Endothelial cell of umbilical vein (primary cell): ENCODE data around the gene MISP. TPM values are rescaled to one million over a fixed set of nuclear protein-coding genes. Genes with fewer than 3 reads are reported as not detected.

Source experiments
- BruUV-seq: library from RNA; stranded (reverse); fragments of 400-500 nt; replicated peaks from 2 replicates; lab custom pipeline; 2021; lab: Mats Ljungman, UMichigan
- CTCF ChIA-PET: fragments of 300-600, 350-600 bp; sonication (Branson Sonifier 250); formaldehyde crosslinking; loops from one replicate; lab custom pipeline; 2021; ENCODE audit warnings: antibody characterized with exemption, inconsistent platforms; lab: Charles Lee
- POLR2A ChIA-PET: fragments of 300-600, 350-600 bp; sonication (Branson Sonifier 250); formaldehyde crosslinking; loops from one replicate; lab custom pipeline; 2021; ENCODE audit warnings: antibody characterized with exemption, inconsistent platforms; lab: Charles Lee
- DNase-seq: peaks from one replicate; pipeline ENCODE4 v3.0.0-alpha.2; 2011; ENCODE audit warnings: low read depth, low spot score
- FAIRE-seq: peaks from 2 replicates; lab custom pipeline; 2011; peaks lifted over from hg19 to GRCh38; lab: Jason Lieb, UNC
- H2AFZ ChIP-seq: 2 replicates; pipeline ENCODE4 v1.6.0; 2012; ENCODE audit warnings: low read depth, low read length, control low read depth, inconsistent platforms
- H3K27ac ChIP-seq: 2 replicates; pipeline ENCODE4 v1.5.1; 2011; ENCODE audit warnings: low read depth, mild to moderate bottlenecking, control low read depth, low read length, moderate library complexity; ENCODE audit not compliant: insufficient read depth
- H3K27me3 ChIP-seq, 2 experiments: 2 replicates each; pipeline versions ENCODE4 v1.6.0 to v1.6.1; 2011; ENCODE audit warnings: low read length in 2 of 2, mixed read lengths in 1 of 2; ENCODE audit not compliant: control insufficient read depth in 2 of 2, insufficient read depth in 2 of 2
- H3K36me3 ChIP-seq, 2 experiments: 2 replicates in 1 of 2; 3 replicates in 1 of 2; pipeline ENCODE4 v1.5.1; 2011; ENCODE audit warnings: low read length in 2 of 2, mild to moderate bottlenecking in 1 of 2, moderate library complexity in 1 of 2; ENCODE audit not compliant: control insufficient read depth in 2 of 2, insufficient read depth in 2 of 2; ENCODE audit errors: extremely low read depth in 1 of 2
- H3K4me1 ChIP-seq: 3 replicates; pipeline ENCODE4 v1.5.1; 2011; ENCODE audit warnings: mild to moderate bottlenecking, low read length; ENCODE audit not compliant: control insufficient read depth, insufficient read depth; ENCODE audit errors: extremely low read depth
- H3K4me2 ChIP-seq: 2 replicates; pipeline ENCODE4 v1.6.1; 2011; ENCODE audit warnings: low read length, control low read depth, mixed read lengths; ENCODE audit not compliant: insufficient read depth
- H3K4me3 ChIP-seq, 3 experiments: fragments of 200-600 bp in 1 of 3; sonication (generic), shearing (Covaris generic) in 1 of 3; replicated peaks in 1 of 3; 2 replicates each; pipeline ENCODE4 v1.5.1; 2011 to 2016; ENCODE audit warnings: control low read depth in 3 of 3, low read length in 3 of 3, mild to moderate bottlenecking in 2 of 3, inconsistent platforms in 1 of 3, low read depth in 1 of 3, moderate library complexity in 1 of 3; ENCODE audit not compliant: insufficient read depth in 1 of 3
- H3K79me2 ChIP-seq: 2 replicates; pipeline ENCODE4 v1.6.0; 2012; ENCODE audit warnings: low read length, inconsistent platforms; ENCODE audit not compliant: control insufficient read depth, insufficient read depth
- H3K9ac ChIP-seq: replicated peaks from 2 replicates; pipeline ENCODE3; 2011; ENCODE audit warnings: low read length, control low read depth; ENCODE audit not compliant: insufficient read depth; ENCODE audit errors: extremely low read depth
- H3K9me1 ChIP-seq: replicated peaks from 3 replicates; pipeline ENCODE4 v1.6.0; 2011; ENCODE audit warnings: mild to moderate bottlenecking, low read length; ENCODE audit not compliant: control insufficient read depth, insufficient read depth; ENCODE audit errors: extremely low read depth
- H3K9me3 ChIP-seq: replicated peaks from 2 replicates; pipeline ENCODE4 v1.5.1; 2012; ENCODE audit warnings: low read length, inconsistent platforms; ENCODE audit not compliant: control insufficient read depth, insufficient read depth
- H4K20me1 ChIP-seq: replicated peaks from 2 replicates; pipeline ENCODE3; 2011; ENCODE audit warnings: mild to moderate bottlenecking, low read length; ENCODE audit not compliant: control insufficient read depth, insufficient read depth; ENCODE audit errors: extremely low read depth
- EZH2 ChIP-seq: IDR thresholded peaks from 2 replicates; pipeline ENCODE4 v1.6.1; 2012; ENCODE audit warnings: borderline replicate concordance, low read depth, mild to moderate bottlenecking, moderate library complexity, low read length, inconsistent platforms; ENCODE audit not compliant: severe bottlenecking
- FOS ChIP-seq: IDR thresholded peaks from 2 replicates; pipeline ENCODE4 v1.6.1; 2011; ENCODE audit warnings: mild to moderate bottlenecking, low read length, moderate library complexity, borderline replicate concordance; ENCODE audit not compliant: insufficient read depth
- GATA2 ChIP-seq: IDR thresholded peaks from 2 replicates; pipeline ENCODE4 v1.7.0; 2011; ENCODE audit warnings: low read depth, mild to moderate bottlenecking, moderate library complexity, mixed read lengths, low read length; ENCODE audit not compliant: insufficient read length, insufficient read depth
- JUN ChIP-seq: IDR thresholded peaks from 2 replicates; pipeline ENCODE4 v1.6.1; 2011; ENCODE audit warnings: borderline replicate concordance, low read depth; ENCODE audit not compliant: insufficient read length, insufficient read depth
- MAX ChIP-seq: IDR thresholded peaks from 2 replicates; pipeline ENCODE4 v1.6.1; 2011; ENCODE audit not compliant: insufficient read depth, insufficient read length
- MYC ChIP-seq: IDR thresholded peaks from one replicate; pipeline ENCODE4 v1.6.1; 2011; ENCODE audit warnings: mild to moderate bottlenecking, low read depth, low read length
- POLR2A ChIP-seq: IDR thresholded peaks from 2 replicates; pipeline ENCODE4 v1.6.1; 2012; ENCODE audit warnings: low read depth, mild to moderate bottlenecking, control low read depth, low read length
- POLR2AphosphoS5 ChIP-seq: IDR thresholded peaks from 2 replicates; pipeline ENCODE4 v1.6.1; 2012; ENCODE audit warnings: low read depth, mild to moderate bottlenecking, control low read depth, low read length, moderate library complexity; ENCODE audit not compliant: insufficient read depth
- dilution Hi-C: fragments of 300-500 bp; cut with MboI; formaldehyde crosslinking; loops from one replicate; pipeline ENCODE4 v1.15.0; 2019; ENCODE audit warnings: low sequenced_read_pairs; ENCODE audit not compliant: extremely low pct_ligation_motif_present
- intact Hi-C: fragments of 100-400 bp; cut with micrococcal nuclease; formaldehyde crosslinking; loops from one replicate; pipeline ENCODE4 v1.10.0; 2022
- polyA plus RNA-seq, 4 experiments: library from polyadenylated mRNA; depleted of rRNA in 3 of 4; stranded (reverse) in 3 of 4; unstranded in 1 of 4; fragments of >200 nt; gene quantifications; 2 replicates each; pipeline versions ENCODE4 v1.2.1 to v1.2.3, GENCODE V29; 2011 to 2012; ENCODE audit warnings: missing spikeins in 1 of 4
- total RNA-seq: library from RNA; stranded (reverse); gene quantifications from 2 replicates; pipeline ENCODE4 v1.2.3, GENCODE V29; 2021
- TF ChIP-seq, protein P1 (sequence below), 2 donors: IDR thresholded peaks; 1 replicate in 1 of 2; 2 replicates in 1 of 2; pipeline ENCODE4 v1.5.1; 2011; ENCODE audit warnings: low read length in 2 of 2, mild to moderate bottlenecking in 2 of 2, moderate library complexity in 2 of 2, control low read depth in 1 of 2, inconsistent platforms in 1 of 2, low read depth in 1 of 2; ENCODE audit not compliant: insufficient read depth in 1 of 2; ENCODE audit errors: extremely low read depth in 1 of 2

The MISP gene
- total and polyA plus RNA-seq, 2 donors (not counting 3 experiments of a cell fraction or from before 2014, with no cell fraction given) = not detected

DNA sequence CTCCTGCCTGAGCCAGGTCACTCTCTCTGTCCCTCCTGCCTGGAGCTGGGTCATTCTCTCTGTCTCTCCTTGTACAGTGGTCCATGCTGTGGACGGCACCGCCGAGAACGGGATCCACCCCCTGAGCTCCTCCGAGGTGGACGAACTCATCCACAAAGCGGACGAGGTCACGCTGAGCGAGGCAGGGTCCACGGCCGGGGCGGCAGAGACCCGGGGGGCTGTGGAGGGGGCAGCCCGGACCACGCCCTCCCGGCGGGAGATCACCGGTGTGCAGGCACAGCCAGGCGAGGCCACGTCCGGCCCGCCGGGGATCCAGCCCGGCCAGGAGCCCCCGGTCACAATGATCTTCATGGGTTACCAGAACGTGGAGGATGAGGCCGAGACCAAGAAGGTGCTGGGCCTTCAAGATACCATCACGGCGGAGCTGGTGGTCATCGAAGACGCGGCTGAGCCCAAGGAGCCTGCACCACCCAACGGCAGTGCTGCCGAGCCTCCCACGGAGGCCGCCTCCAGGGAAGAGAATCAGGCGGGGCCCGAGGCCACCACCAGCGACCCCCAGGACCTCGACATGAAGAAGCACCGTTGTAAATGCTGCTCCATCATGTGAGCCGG, 4.6 kb upstream of the MISP start:
- no peak overlapping the region for H3K9ac ChIP-seq
- H3K79me2 ChIP-seq = no peaks in the 10 kb centered on the region
- intact Hi-C loops (no loop called here), dilution Hi-C loops (no loop called here)
- H2AFZ ChIP-seq = no peak overlapping the region
- BruUV-seq = no TSS peak
- no peaks in the 10 kb centered on the region for H3K27me3 ChIP-seq
- no peaks in the 10 kb centered on the region for H3K9me1 ChIP-seq
- CTCF ChIA-PET = no interaction called here
- H3K4me1 ChIP-seq = no peaks in the 10 kb centered on the region
- POLR2A ChIA-PET = interaction anchor here (0.7 kb wide), 1 partner anchor 520 kb away, joined by 4 read pairs; no protein-coding TSS in a partner anchor
- H3K4me3 ChIP-seq = no peak overlapping the region
- H4K20me1 ChIP-seq = no peaks in the 10 kb centered on the region
- TF ChIP-seq FOS (no peak), GATA2 (no peak), POLR2A (no peak), MYC (no peak), EZH2 (no peak), JUN (no peak), POLR2AphosphoS5 (no peak), MAX (no peak)
- TF ChIP-seq, protein P1, sequence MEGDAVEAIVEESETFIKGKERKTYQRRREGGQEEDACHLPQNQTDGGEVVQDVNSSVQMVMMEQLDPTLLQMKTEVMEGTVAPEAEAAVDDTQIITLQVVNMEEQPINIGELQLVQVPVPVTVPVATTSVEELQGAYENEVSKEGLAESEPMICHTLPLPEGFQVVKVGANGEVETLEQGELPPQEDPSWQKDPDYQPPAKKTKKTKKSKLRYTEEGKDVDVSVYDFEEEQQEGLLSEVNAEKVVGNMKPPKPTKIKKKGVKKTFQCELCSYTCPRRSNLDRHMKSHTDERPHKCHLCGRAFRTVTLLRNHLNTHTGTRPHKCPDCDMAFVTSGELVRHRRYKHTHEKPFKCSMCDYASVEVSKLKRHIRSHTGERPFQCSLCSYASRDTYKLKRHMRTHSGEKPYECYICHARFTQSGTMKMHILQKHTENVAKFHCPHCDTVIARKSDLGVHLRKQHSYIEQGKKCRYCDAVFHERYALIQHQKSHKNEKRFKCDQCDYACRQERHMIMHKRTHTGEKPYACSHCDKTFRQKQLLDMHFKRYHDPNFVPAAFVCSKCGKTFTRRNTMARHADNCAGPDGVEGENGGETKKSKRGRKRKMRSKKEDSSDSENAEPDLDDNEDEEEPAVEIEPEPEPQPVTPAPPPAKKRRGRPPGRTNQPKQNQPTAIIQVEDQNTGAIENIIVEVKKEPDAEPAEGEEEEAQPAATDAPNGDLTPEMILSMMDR (IDR thresholded peaks at IDR 0.05; ENCODE audit: extremely low read depth in 1 of 2, insufficient read depth in 1 of 2, low read depth in 1 of 2, low read length in 2 of 2) = no peak
- FAIRE-seq = no peak
- H3K36me3 ChIP-seq = no peaks in the 10 kb centered on the region
- H3K9me3 ChIP-seq = no peaks in the 10 kb centered on the region
- no peak overlapping the region for H3K4me2 ChIP-seq
- DNase-seq = no peak
- H3K27ac ChIP-seq = no peak overlapping the region
